Measurements from ENCODE around the gene B3GNT2. TPM values are rescaled to one million over a fixed set of nuclear protein-coding genes. Genes with fewer than 3 reads are reported as not detected.
"Not testable (repeated sequence)": the region's sequence is repeated elsewhere in the genome, so short reads cannot be mapped to it uniquely, and the experiment has no call there.

The B3GNT2 gene, protein sequence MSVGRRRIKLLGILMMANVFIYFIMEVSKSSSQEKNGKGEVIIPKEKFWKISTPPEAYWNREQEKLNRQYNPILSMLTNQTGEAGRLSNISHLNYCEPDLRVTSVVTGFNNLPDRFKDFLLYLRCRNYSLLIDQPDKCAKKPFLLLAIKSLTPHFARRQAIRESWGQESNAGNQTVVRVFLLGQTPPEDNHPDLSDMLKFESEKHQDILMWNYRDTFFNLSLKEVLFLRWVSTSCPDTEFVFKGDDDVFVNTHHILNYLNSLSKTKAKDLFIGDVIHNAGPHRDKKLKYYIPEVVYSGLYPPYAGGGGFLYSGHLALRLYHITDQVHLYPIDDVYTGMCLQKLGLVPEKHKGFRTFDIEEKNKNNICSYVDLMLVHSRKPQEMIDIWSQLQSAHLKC
- total RNA-seq (10 to 100 TPM; 20.7 to 22.8 TPM), polyA plus RNA-seq (10 to 100 TPM; 20.0 to 31.0 (median 27.0) TPM), total RNA-seq (49.6 to 90.1 (median 77.6) reads per million in 6 experiments)

DNA sequence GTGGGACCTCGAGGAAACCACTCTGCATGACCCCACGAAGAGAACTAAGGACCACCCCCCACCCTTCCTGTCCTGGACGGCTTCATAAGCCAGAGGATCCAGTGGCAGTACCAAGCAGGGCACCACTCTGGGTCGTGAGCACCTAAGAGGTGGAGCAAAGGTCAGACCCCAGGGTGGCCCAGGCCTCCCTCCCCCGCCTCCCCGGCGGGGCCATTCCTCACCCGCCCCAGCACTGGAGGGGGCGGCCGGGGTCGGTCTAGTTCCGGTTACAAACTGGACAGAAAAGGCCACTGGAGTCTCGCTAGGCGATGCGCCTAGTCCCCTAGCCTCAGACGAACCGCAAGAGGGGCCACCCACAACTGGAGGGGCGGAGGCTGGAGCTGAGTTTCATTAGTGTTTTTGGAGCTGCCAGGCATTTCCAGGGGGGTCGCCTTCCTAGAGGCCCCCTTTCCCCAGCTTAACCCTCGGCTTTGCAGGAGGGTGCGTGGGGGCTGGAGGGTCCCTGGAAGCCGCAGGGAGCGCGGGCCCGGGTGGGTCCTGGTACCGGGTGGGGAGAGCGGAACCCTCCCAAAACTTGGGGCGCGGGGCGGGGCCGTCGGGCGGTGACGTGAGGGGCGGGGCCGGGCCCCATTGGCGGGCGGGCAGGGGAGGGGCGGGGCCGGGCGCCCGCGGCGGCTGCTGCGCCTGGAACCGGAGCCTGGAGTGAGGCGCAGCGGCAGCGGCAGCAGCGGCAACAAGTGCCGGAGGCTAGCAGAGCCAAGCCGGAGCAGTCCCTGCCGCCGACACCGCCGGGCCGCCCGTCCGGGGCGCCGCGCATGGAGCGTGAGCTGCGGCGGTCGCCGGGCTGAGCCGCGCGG is at the start of gene B3GNT2:
B3GNT2 (plus strand) TSS at position 695 of the 857 bp plus-strand sequence. CDS start 26,106 bp downstream, outside the sequence.
- Mint-ChIP-seq H3K4me3 (peak within 1 kb of the TSS; percentile 83 to 96 (median 93)), H3K9me3 (no peaks in the 10 kb centered on the region), H3K27me3 (no peaks in the 10 kb centered on the region), H3K4me1 (peaks cover 27 to 41% (median 38%) of the 10 kb centered on the region in 4 donors), H3K27ac (peak within 1 kb of the TSS; percentile 86 to 95 (median 92)), H3K36me3 (no peaks in the 10 kb centered on the region)
- ATAC-seq (peak; percentile 69 to 70), DNase-seq (peak; percentile 71 to 92 (median 86))
- POLR2A ChIA-PET: interaction anchor here (0.5 to 1.1 kb wide), 5 partner anchors 11 to 110 kb away, joined by 3 to 5 read pairs (median 3); no protein-coding TSS in a partner anchor

DNA sequence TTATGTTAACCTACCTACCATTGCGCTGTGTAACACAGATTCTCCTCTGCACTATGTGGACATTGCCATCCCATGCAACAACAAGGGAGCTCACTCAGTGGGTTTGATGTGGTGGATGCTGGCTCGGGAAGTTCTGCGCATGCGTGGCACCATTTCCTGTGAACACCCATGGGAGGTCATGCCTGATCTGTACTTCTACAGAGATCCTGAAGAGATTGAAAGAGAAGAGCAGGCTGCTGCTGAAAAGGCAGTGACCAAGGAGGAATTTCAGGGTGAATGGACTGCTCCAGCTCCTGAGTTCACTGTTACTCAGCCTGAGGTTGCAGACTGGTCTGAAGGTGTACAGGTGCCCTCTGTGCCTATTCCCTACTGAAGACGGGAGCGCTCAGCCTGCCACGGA is 49.1 kb upstream of the B3GNT2 start:
- H3K36me3 Mint-ChIP-seq, POLR2A ChIA-PET, H3K27me3 Mint-ChIP-seq, ATAC-seq, H3K9me3 Mint-ChIP-seq: not testable (repeated sequence)
- Mint-ChIP-seq H3K4me3 (peak overlapping the region; percentile 32 to 80 (median 53)), H3K27ac (peak overlapping the region; percentile 44 to 86 (median 74)), H3K4me1 (peaks cover 7 to 36% (median 9%) of the 10 kb centered on the region in 4 donors)
- peak in 9 of 10 donors; percentile 35 to 80 (median 54) for DNase-seq

DNA sequence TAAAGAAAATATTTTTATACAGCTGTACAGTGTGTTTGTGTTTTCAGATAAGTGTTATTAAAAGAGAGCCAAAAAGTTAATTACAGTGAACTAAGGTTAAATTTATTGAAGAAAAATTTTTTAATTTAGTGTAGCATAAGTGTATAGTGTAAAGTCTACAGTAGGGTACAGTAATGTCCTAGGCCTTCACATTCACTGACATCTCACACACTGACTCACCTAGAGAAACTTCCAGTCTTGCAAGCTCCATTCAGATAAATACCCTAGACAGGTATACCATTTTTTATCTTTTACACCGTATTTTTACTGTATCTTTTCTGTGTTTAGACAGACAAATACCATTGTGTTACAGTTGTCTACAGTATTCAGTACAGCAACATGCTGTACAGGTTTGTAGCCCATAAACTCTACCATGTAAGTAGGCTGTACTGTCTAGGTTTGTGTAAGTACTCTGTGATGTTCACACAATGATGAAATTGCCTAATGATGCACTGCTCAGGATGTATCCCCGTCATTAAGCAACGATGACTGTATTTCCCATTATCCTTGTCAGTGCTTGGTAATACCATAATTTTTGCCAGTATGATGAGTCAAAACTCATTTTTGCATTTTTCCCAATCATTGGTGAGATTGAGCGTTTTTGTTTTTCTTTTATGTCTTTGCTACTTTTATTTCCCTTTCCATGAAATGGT is 48.2 kb upstream of the B3GNT2 start:
- DNase-seq (no peak), ATAC-seq (no peak)
- Mint-ChIP-seq H3K36me3 (peaks cover 0 to 3% (median 0%) of the 10 kb centered on the region in 3 donors), H3K4me1 (peaks cover 7 to 33% (median 10%) of the 10 kb centered on the region in 4 donors), H3K4me3 (peak overlapping the region in 1 of 10 donors; percentile 19), H3K27ac (peak overlapping the region in 2 of 10 donors; percentile 50 to 63), H3K27me3 (no peaks in the 10 kb centered on the region), H3K9me3 (no peaks in the 10 kb centered on the region)
- POLR2A ChIA-PET: no interaction called here

DNA sequence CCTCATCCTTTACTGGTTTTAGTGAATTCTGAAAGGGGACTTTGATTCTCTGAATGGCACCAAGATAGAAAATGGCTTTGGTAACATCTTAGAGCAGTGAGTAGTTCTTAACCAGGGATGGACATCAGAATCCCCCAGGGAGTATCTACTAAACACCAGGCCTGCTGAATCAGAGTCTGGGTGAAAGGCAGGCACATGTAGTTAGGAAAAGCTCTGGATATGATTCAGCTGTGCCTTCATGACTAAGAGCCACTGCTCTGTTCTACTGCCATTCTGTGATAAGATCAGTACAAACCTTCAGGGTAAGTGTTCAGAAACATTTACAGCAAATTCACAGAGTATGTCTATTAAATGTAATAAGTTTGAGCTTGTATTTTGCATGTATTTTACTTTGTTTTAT is 46.2 kb upstream of the B3GNT2 start:
- H3K27me3 Mint-ChIP-seq: no peaks in the 10 kb centered on the region
- peaks cover 0 to under 1% (median 0%) of the 10 kb centered on the region in 9 donors for H3K9me3 Mint-ChIP-seq
- no peak overlapping the region for H3K27ac Mint-ChIP-seq
- POLR2A ChIA-PET: no interaction called here
- ATAC-seq (no peak), DNase-seq (no peak)
- peaks cover 7 to 30% (median 10%) of the 10 kb centered on the region in 4 donors for H3K4me1 Mint-ChIP-seq
- peaks cover 0 to 4% (median under 1%) of the 10 kb centered on the region in 3 donors for H3K36me3 Mint-ChIP-seq
- H3K4me3 Mint-ChIP-seq: no peak overlapping the region

DNA sequence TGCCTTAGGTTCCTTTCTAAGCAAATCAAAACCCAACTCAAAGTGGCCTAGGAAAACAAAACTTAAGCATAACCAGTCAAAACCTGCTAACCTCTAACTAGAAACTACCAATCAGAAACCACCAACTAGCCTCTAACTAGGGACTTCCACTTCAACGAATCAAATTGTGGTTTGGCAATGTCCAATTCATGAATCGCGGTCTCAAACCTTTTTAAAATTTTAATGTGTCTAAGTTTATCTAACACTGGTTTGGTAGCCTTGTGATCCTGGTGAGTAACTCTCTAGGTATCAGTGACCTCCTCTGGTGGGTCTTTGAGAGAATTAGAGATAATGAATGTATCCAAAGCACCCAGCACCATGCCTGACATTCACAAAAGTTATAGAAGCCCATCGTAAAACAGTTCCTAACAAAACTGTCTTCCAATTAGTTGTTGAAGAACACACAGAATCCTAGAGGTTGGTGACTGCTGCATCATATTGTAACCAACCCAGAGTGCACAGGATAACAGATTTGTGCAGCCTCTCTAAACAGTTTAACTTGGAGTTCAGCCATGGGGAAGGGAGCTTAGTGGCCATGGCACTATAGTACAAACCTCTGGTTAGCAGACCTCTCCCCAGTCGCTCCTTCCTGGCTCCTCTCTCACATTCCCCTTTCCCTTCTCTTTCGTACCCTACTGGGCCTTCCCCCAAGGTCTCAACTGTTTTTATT is 45.2 kb upstream of the B3GNT2 start:
- Mint-ChIP-seq H3K9me3 (peaks cover 0 to 6% (median 0%) of the 10 kb centered on the region in 9 donors), H3K36me3 (peaks cover 0 to 7% (median 7%) of the 10 kb centered on the region in 3 donors), H3K4me1 (peaks cover 7 to 20% (median 10%) of the 10 kb centered on the region in 4 donors), H3K27ac (peak overlapping the region in 3 of 10 donors; percentile 18 to 38 (median 30)), H3K27me3 (no peaks in the 10 kb centered on the region), H3K4me3 (no peak overlapping the region)
- DNase-seq (no peak), ATAC-seq (no peak)
- POLR2A ChIA-PET: no interaction called here

DNA sequence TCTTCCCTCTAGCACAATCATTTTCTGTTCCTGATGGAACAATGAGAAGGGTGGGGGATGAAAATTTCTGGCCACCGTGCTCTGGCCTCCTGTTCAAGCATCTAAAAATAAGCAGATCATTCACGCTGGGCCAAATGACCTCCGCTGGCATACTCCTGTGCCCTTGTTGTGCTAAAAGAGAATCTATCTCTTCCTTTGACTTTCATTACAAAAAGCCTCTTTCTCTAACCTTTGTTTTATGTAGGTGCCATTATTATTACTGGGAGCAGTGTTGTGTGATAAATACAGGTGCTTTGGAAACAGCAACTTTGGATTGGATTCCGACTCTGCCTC is 44.6 kb upstream of the B3GNT2 start:
- Mint-ChIP-seq H3K9me3 (peaks cover 0 to 6% (median 0%) of the 10 kb centered on the region in 9 donors), H3K36me3 (peaks cover 0 to 7% (median 7%) of the 10 kb centered on the region in 3 donors), H3K27ac (peak overlapping the region in 3 of 10 donors; percentile 18 to 38 (median 30)), H3K27me3 (no peaks in the 10 kb centered on the region), H3K4me3 (no peak overlapping the region), H3K4me1 (peaks cover 7 to 16% (median 10%) of the 10 kb centered on the region in 4 donors)
- ATAC-seq (no peak), DNase-seq (no peak)
- POLR2A ChIA-PET: no interaction called here

DNA sequence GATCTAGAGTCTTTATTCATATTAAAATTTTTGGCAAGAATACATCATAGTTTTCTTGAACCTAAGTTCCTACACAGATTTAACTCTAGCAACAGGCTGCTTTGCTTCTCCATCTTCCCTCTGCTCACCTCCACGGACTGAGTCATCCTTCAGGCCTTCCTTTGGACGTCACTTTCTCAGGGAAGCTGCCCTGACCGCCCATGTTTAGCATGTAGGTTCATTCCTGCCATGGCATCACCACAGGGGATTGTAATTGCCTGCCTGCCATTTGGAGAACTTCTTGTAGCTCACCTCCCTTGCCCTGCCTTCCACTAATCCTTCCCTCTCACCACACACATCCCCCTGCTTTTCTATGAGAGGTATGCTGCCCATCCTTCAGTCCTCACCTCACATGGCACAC is 43.9 kb upstream of the B3GNT2 start:
- H3K4me3 Mint-ChIP-seq: no peak overlapping the region
- no peaks in the 10 kb centered on the region for H3K27me3 Mint-ChIP-seq
- H3K9me3 Mint-ChIP-seq: peaks cover 0 to 6% (median 0%) of the 10 kb centered on the region in 9 donors
- DNase-seq (no peak), ATAC-seq (no peak)
- POLR2A ChIA-PET: interaction anchor here (0.6 kb wide), 1 partner anchor 15 kb away, joined by 3 read pairs; no protein-coding TSS in a partner anchor
- H3K27ac Mint-ChIP-seq: peak overlapping the region in 2 of 10 donors; percentile 49 to 58
- H3K36me3 Mint-ChIP-seq: peaks cover 0 to 7% (median 7%) of the 10 kb centered on the region in 3 donors
- H3K4me1 Mint-ChIP-seq: peaks cover 2 to 8% (median 5%) of the 10 kb centered on the region in 4 donors

DNA sequence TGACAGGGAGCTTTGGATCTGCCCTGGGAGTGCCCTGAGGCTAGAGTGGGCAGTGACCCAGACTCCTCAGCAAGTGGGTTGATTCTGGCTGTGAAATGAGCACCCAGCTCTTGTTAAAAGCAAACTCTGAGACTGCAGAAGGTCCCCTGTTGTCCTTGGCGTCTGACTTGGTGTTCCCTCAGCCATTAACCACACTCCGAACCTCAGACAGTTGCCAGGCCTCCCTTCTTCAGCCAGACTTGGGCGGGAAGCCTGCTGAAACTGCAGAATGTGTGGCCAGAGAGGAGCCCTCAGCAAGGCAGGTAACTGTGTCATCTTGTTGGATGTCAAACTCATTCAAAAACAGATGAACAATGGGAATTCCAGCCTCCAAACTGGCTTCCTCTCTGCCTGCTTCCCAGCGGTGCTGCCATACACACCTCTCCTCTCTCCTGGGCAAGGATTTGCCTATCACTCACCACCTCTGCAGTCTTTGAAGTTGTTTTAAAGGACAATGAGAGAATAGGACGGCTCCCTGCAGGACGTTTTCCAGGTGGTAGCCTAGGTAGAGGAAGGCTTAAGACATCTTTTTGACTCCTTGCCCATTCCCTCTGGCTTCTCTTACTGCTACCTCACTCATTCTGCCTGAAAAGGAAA is 38.9 kb upstream of the B3GNT2 start:
- POLR2A ChIA-PET: no interaction called here
- H3K27me3 Mint-ChIP-seq: no peaks in the 10 kb centered on the region
- peaks cover 0 to 7% (median 7%) of the 10 kb centered on the region in 3 donors for H3K36me3 Mint-ChIP-seq
- peaks cover 0 to 2% (median 0%) of the 10 kb centered on the region in 4 donors for H3K4me1 Mint-ChIP-seq
- no peak overlapping the region for H3K4me3 Mint-ChIP-seq
- ATAC-seq (no peak), DNase-seq (no peak)
- H3K9me3 Mint-ChIP-seq: peaks cover 0 to 6% (median 0%) of the 10 kb centered on the region in 9 donors
- no peak overlapping the region for H3K27ac Mint-ChIP-seq

DNA sequence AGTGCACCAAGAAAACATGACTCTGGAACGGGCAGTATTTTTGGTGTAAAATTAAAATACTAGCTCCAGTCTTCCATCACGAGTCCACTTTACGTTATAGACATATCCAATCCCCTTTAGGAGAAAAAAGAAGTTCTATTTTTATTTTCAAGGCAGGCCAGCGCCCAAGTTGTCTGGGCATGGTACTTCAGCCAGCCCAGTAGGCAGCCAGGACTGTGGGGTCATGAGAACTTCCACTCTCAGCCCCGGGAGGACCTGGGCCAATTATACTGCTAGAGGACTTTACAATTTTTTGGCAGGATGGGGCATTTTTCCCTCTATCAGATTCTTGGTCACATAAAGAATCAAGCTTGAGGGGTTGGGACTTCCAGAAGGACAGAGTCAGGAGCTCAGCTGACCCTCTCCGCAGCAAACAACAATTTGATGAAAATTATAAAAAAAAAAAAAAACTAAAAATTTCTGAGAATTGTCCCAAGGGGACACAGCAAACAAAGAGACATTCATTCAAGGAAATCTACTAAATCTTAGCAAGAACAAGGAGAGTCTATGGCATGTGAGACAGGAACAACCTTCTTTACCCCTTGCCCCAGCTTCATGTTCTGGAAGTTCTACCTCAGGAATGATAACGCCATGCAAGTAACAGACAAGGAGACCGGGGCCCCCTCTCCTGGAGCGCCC is 37.3 kb upstream of the B3GNT2 start:
- no peak overlapping the region for H3K4me3 Mint-ChIP-seq
- DNase-seq: no peak
- POLR2A ChIA-PET: no interaction called here

DNA sequence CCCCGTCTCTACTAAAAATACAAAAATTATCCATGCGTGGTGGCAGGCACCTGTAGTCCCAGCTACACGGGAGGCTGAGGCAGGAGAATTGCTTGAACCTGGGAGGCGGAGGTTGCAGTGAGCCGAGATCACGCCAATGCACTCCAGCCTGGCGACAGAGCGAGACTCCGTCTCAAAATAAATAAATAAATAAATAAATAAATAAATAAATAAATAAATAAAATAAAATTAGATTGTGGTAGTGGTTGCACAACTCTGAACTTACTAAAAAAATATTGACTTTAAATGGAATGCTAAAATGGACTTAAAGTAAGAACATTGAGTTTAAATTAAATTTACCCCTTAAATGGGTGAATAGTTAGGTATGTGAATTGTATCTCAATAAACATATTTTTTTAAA is 35.2 kb upstream of the B3GNT2 start:
- H3K9me3 Mint-ChIP-seq, H3K27ac Mint-ChIP-seq, DNase-seq, H3K36me3 Mint-ChIP-seq, ATAC-seq, H3K4me1 Mint-ChIP-seq, H3K27me3 Mint-ChIP-seq, H3K4me3 Mint-ChIP-seq, POLR2A ChIA-PET: not testable (repeated sequence)

More for the DNA sequence above, 37.3 kb upstream of the B3GNT2 start:
- Mint-ChIP-seq H3K9me3 (peaks cover 0 to 6% (median 0%) of the 10 kb centered on the region in 9 donors), H3K4me1 (no peaks in the 10 kb centered on the region), H3K27ac (no peak overlapping the region), H3K36me3 (peaks cover 0 to 7% (median 3%) of the 10 kb centered on the region in 3 donors), H3K27me3 (no peaks in the 10 kb centered on the region)
- no peak for ATAC-seq
